ENCODE data around the gene OR56A1.

OR56A1 gene

GRCh38 chr11:5989203-5989602 is 41.4 kb downstream of the OR56A1 start:
- TF ChIP-seq CTCF (IDR thresholded peaks at IDR 0.05; ENCODE audit: extremely low read depth, missing control alignments) = no peak
- DNase-seq (ENCODE audit: low spot score) = no peak

- no peak for TF ChIP-seq CTCF (IDR thresholded peaks at IDR 0.05; ENCODE audit: extremely low read depth, missing control alignments)
- DNase-seq (ENCODE audit: low spot score) = no peak
These were observed 43.7 kb downstream of the OR56A1 start, which contains the start of gene OR52L1 for GRCh38 chr11:5986885-5987284. TSS of gene OR52L1 (minus strand) at chr11:5986985. CDS start at chr11:5986930, 55 bp downstream.

- TF ChIP-seq CTCF (IDR thresholded peaks at IDR 0.05; ENCODE audit: extremely low read depth, missing control alignments) = no peak
- DNase-seq (ENCODE audit: low spot score) = no peak
These were observed 47.1 kb downstream of the OR56A1 start for GRCh38 chr11:5983443-5983842.

GRCh38 chr11:5973530-5973929 is 57.0 kb downstream of the OR56A1 start:
- TF ChIP-seq CTCF (IDR thresholded peaks at IDR 0.05; ENCODE audit: extremely low read depth, missing control alignments) = no peak
- no peak for DNase-seq (ENCODE audit: low spot score)

All from GM20000 (cell line).